ENCODE measurements around the gene ADGRD1.

ADGRD1 gene

DNA sequence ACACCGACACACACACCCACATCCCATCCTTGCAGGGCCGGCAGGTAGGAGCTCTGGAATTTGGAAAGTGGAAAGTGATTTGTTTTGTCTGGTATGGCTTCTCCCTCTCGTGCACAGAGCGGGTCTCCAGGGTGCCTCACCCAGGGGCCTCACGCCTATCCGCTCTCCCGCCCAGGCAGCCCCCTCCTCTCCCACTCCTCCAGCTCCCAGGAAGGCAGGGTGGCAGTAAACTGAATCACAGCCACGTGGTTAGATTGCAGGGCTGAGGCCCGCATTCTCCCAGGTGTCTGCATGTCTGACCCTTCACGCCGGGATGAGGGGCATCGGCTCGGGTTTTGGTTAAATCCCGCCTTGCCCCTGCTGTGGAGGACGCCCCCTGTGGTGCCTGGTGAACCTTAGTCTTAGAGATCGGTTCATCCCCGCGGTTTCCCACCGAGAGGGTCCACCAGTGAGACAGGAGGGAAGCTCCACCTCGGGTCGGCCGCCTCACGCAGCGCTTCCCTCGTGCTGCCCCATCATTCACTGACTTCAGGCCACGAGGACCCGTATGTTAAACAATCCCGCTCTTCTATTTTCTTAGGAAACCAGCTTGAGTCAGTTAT lies 64.4 kb downstream of the ADGRD1 start:
- H3F3A ChIP-seq (ENCODE audit: insufficient read depth, low read length) = no peaks in the 10 kb centered on the region
- no peak overlapping the region for H3K4me2 ChIP-seq (ENCODE audit: low read length)
- H3K4me3 ChIP-seq (ENCODE audit: low read depth, low read length, poor library complexity, severe bottlenecking) = no peak overlapping the region
- TF ChIP-seq, protein P1, sequence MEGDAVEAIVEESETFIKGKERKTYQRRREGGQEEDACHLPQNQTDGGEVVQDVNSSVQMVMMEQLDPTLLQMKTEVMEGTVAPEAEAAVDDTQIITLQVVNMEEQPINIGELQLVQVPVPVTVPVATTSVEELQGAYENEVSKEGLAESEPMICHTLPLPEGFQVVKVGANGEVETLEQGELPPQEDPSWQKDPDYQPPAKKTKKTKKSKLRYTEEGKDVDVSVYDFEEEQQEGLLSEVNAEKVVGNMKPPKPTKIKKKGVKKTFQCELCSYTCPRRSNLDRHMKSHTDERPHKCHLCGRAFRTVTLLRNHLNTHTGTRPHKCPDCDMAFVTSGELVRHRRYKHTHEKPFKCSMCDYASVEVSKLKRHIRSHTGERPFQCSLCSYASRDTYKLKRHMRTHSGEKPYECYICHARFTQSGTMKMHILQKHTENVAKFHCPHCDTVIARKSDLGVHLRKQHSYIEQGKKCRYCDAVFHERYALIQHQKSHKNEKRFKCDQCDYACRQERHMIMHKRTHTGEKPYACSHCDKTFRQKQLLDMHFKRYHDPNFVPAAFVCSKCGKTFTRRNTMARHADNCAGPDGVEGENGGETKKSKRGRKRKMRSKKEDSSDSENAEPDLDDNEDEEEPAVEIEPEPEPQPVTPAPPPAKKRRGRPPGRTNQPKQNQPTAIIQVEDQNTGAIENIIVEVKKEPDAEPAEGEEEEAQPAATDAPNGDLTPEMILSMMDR (IDR thresholded peaks at IDR 0.05; ENCODE audit: low read length) = no peak
- TF ChIP-seq EZH2 (IDR thresholded peaks at IDR 0.05; ENCODE audit: borderline replicate concordance, low read length) = no peak
- H3K9me2 ChIP-seq (ENCODE audit: low read depth, low read length) = no peaks in the 10 kb centered on the region
- H2AFZ ChIP-seq (ENCODE audit: low read length) = no peak overlapping the region
- H3K9ac ChIP-seq (ENCODE audit: low read length) = no peak overlapping the region
- H3K27me3 ChIP-seq (ENCODE audit: insufficient read depth, low read length) = no peaks in the 10 kb centered on the region; the same call in 1 of the 2 replicates
- H3K4me1 ChIP-seq (ENCODE audit: insufficient read depth, low read length, severe bottlenecking) = no peaks in the 10 kb centered on the region
- H3K9me3 ChIP-seq (ENCODE audit: low read length) = no peaks in the 10 kb centered on the region
- no peaks in the 10 kb centered on the region for H4K20me1 ChIP-seq (ENCODE audit: insufficient read depth, low read length)
- H3K36me3 ChIP-seq (ENCODE audit: insufficient read depth, low read length) = no peaks in the 10 kb centered on the region
- no peaks in the 10 kb centered on the region for H3K79me2 ChIP-seq (ENCODE audit: insufficient read depth, low read length)
- H3K27ac ChIP-seq (ENCODE audit: low read depth, low read length, poor library complexity, severe bottlenecking) = no peak overlapping the region

GRCh38 chr12:131018808-131019397 lies 65.2 kb downstream of the ADGRD1 start:
- Histone ChIP-seq H2AFZ (ENCODE audit: low read length) (no peak overlapping the region), H3K27me3 (ENCODE audit: insufficient read depth, low read length) (no peaks in the 10 kb centered on the region; the same call in 1 of the 2 replicates), H3K36me3 (ENCODE audit: insufficient read depth, low read length) (no peaks in the 10 kb centered on the region), H4K20me1 (ENCODE audit: insufficient read depth, low read length) (no peaks in the 10 kb centered on the region), H3K4me1 (ENCODE audit: insufficient read depth, low read length, severe bottlenecking) (no peaks in the 10 kb centered on the region), H3F3A (ENCODE audit: insufficient read depth, low read length) (no peaks in the 10 kb centered on the region), H3K9me3 (ENCODE audit: low read length) (no peaks in the 10 kb centered on the region), H3K9me2 (ENCODE audit: low read depth, low read length) (no peaks in the 10 kb centered on the region), H3K4me3 (ENCODE audit: low read depth, low read length, poor library complexity, severe bottlenecking) (no peak overlapping the region), H3K4me2 (ENCODE audit: low read length) (no peak overlapping the region), H3K9ac (ENCODE audit: low read length) (no peak overlapping the region), H3K79me2 (ENCODE audit: insufficient read depth, low read length) (no peaks in the 10 kb centered on the region), H3K27ac (ENCODE audit: low read depth, low read length, poor library complexity, severe bottlenecking) (no peak overlapping the region)
- no peak for TF ChIP-seq EZH2 (IDR thresholded peaks at IDR 0.05; ENCODE audit: borderline replicate concordance, low read length)
- TF ChIP-seq, protein P1 (IDR thresholded peaks at IDR 0.05; ENCODE audit: low read length) = no peak

DNA sequence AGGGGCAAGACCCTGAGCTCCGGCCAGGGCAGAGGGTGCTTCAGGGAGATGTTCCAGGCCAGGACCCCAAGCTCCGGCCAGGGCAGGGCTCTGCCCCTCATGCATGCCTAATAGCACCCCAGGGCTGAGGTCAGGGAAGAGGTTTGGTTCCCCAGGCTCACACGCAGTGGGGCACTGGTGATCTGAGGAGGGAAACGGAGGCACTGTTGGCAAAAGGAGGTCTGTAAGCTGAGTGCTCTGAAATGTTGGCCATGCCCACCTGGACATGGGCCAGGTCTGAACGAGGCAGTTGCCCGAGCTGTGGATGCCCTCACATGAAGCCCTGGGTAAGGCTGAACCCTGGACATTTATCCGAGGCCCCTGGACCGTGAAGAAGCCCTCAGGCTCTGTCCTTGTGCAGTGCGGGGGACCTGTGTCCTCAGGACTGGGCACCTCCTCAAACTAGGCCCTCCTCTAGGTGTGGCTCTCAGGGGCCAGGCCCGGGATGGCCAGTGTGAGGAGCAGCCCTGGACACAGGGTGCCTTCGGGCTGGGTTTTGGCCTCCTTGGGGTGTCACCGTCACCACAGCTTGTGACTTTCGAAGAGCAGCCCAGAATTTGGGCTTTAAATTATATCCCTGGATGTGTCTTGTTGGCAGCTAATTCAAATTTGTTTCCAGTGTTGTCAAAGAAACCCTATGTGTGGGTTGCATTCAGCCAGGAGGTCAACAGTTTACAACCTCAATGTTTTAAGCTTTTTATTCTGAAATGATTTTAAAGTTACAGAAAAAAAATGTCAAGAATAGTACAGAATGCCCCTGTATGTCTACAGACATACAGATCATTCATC lies 66.8 kb downstream of the ADGRD1 start:
- Histone ChIP-seq H3K4me3 (ENCODE audit: low read depth, low read length, poor library complexity, severe bottlenecking) (no peak overlapping the region), H4K20me1 (ENCODE audit: insufficient read depth, low read length) (no peaks in the 10 kb centered on the region), H3K9me2 (ENCODE audit: low read depth, low read length) (no peaks in the 10 kb centered on the region), H3K9me3 (ENCODE audit: low read length) (no peaks in the 10 kb centered on the region), H3F3A (ENCODE audit: insufficient read depth, low read length) (no peaks in the 10 kb centered on the region), H3K4me2 (ENCODE audit: low read length) (no peak overlapping the region), H3K79me2 (ENCODE audit: insufficient read depth, low read length) (no peaks in the 10 kb centered on the region), H3K27ac (ENCODE audit: low read depth, low read length, poor library complexity, severe bottlenecking) (no peak overlapping the region), H3K4me1 (ENCODE audit: insufficient read depth, low read length, severe bottlenecking) (no peaks in the 10 kb centered on the region), H3K9ac (ENCODE audit: low read length) (no peak overlapping the region), H3K27me3 (ENCODE audit: insufficient read depth, low read length) (no peaks in the 10 kb centered on the region; the same call in 1 of the 2 replicates), H2AFZ (ENCODE audit: low read length) (no peak overlapping the region), H3K36me3 (ENCODE audit: insufficient read depth, low read length) (no peaks in the 10 kb centered on the region)
- TF ChIP-seq, protein P1 (IDR thresholded peaks at IDR 0.05; ENCODE audit: low read length) = no peak
- no peak for TF ChIP-seq EZH2 (IDR thresholded peaks at IDR 0.05; ENCODE audit: borderline replicate concordance, low read length)

Measured in OCI-LY1 (cell line).